ENCODE measurements around the gene SLC5A11. TPM values are rescaled to one million over a fixed set of nuclear protein-coding genes. Genes with fewer than 3 reads are reported as not detected.

Gene SLC5A11
- total RNA-seq, 4 donors from 2014 or later: 6.8 TPM; not detected in 3

DNA sequence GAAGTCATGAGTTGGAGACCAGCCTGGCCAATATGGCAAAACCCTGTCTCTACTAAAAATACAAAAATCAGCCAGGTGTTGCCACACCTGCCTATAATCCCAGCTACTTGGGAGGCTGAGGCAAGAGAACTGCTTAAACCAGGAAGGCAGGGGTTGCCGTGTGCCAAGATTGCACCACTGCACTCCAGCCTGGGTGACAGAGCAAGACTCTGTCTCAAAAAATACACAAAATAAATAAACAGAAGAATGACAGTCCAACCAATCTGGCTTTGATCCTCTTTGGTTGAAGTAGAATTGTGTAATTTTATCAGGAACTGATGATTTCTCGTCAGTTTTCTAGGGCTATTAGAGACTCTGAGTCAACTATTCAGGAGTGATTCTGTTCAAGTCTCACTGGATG, 79.4 kb downstream of the SLC5A11 start:
- Histone ChIP-seq H3K4me3 (no peak overlapping the region), H3K27ac (no peak overlapping the region), H3K27me3 (no peaks in the 10 kb centered on the region), H3K9me3 (no peaks in the 10 kb centered on the region), H3K4me1 (no peaks in the 10 kb centered on the region), H3K36me3 (peaks cover 0 to 38% (median 5%) of the 10 kb centered on the region in 4 donors)
- 82 to 83% methylated on average over 2 of the region's 2 CpGs for WGBS, 2 donors (ENCODE audit: low coverage in 1 of 2)
- DNase-seq: no peak
- in situ Hi-C loops (cut with MboI; ENCODE audit: low pct_ligation_motif_present in 1 of 4, low pct_unique_long_range_greater_than_20kb in 1 of 4, low sequenced_read_pairs in 3 of 4) (no loop called here), intact Hi-C loops (cut with DNase I; ENCODE audit: low total_unique reads) (no loop called here)
- TF ChIP-seq POLR2A (IDR thresholded peaks at IDR 0.05) (no peak), EP300 (IDR thresholded peaks at IDR 0.05; ENCODE audit: low read depth) (no peak), POLR2AphosphoS5 (IDR thresholded peaks at IDR 0.05) (no peak)
- TF ChIP-seq, protein P1, sequence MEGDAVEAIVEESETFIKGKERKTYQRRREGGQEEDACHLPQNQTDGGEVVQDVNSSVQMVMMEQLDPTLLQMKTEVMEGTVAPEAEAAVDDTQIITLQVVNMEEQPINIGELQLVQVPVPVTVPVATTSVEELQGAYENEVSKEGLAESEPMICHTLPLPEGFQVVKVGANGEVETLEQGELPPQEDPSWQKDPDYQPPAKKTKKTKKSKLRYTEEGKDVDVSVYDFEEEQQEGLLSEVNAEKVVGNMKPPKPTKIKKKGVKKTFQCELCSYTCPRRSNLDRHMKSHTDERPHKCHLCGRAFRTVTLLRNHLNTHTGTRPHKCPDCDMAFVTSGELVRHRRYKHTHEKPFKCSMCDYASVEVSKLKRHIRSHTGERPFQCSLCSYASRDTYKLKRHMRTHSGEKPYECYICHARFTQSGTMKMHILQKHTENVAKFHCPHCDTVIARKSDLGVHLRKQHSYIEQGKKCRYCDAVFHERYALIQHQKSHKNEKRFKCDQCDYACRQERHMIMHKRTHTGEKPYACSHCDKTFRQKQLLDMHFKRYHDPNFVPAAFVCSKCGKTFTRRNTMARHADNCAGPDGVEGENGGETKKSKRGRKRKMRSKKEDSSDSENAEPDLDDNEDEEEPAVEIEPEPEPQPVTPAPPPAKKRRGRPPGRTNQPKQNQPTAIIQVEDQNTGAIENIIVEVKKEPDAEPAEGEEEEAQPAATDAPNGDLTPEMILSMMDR (IDR thresholded peaks at IDR 0.05): no peak

DNA sequence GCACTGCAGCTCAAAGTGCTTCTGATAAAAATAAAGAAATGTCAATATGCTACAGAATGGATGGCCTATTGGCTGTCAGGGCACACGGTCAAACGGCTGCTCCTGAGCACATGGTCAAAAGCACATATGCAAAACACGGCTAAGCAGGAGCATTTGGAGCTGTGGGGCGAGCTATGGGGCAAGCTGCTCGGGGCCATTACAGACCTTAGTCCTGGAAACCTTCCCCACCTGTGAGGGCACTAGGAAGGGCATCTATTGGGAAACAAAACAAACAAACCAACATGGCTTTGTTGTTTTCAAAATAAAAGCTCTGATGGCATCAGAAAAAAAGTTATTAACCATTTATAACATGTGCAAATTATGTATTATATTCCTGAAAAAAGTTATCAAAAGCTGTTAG, 83.6 kb downstream of the SLC5A11 start:
- Histone ChIP-seq H3K4me3 (no peak overlapping the region), H3K36me3 (peaks cover 0 to 49% (median 24%) of the 10 kb centered on the region in 4 donors), H3K4me1 (no peaks in the 10 kb centered on the region), H3K9me3 (no peaks in the 10 kb centered on the region), H3K27ac (no peak overlapping the region), H3K27me3 (no peaks in the 10 kb centered on the region)
- intact Hi-C loops (cut with DNase I; ENCODE audit: low total_unique reads): no loop called here
- in situ Hi-C loops (cut with MboI; ENCODE audit: low pct_ligation_motif_present in 1 of 4, low pct_unique_long_range_greater_than_20kb in 1 of 4, low sequenced_read_pairs in 3 of 4): no loop called here
- no peak for TF ChIP-seq POLR2A (IDR thresholded peaks at IDR 0.05)
- no peak for TF ChIP-seq POLR2AphosphoS5 (IDR thresholded peaks at IDR 0.05)
- TF ChIP-seq, protein P1 (IDR thresholded peaks at IDR 0.05): no peak
- WGBS, 2 donors (ENCODE audit: low coverage in 1 of 2): 78 to 91% methylated on average over 5 of the region's 5 CpGs
- no peak for DNase-seq

DNA sequence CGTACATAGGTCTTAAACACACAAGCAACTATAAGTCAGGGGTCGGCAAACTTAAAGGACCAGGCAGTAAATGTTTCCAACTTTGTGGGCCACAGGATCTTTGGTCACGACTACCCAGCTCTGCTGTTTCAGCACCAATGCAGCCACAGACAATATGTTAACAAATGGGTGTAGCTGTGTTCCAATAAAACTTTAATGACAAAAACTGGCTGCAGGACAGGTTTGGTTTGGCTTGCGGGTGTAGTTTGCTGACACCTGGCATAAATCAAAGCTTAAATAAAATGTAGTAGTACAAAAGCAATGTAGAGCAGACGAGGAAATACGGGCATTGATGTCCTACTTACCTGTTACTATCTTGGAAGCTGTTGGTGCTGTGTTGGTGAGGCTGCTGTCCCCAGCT, 84.7 kb downstream of the SLC5A11 start:
- Histone ChIP-seq H3K4me1 (no peaks in the 10 kb centered on the region), H3K27me3 (no peaks in the 10 kb centered on the region), H3K4me3 (no peak overlapping the region), H3K36me3 (peaks cover 0 to 57% (median 28%) of the 10 kb centered on the region in 4 donors), H3K27ac (no peak overlapping the region), H3K9me3 (no peaks in the 10 kb centered on the region)
- no peak for DNase-seq
- TF ChIP-seq EP300 (IDR thresholded peaks at IDR 0.05; ENCODE audit: low read depth) (no peak), POLR2AphosphoS5 (IDR thresholded peaks at IDR 0.05) (no peak), POLR2A (IDR thresholded peaks at IDR 0.05) (no peak)
- TF ChIP-seq, protein P1 (IDR thresholded peaks at IDR 0.05): no peak
- intact Hi-C loops (cut with DNase I; ENCODE audit: low total_unique reads): no loop called here
- in situ Hi-C loops (cut with MboI; ENCODE audit: low pct_ligation_motif_present in 1 of 4, low pct_unique_long_range_greater_than_20kb in 1 of 4, low sequenced_read_pairs in 3 of 4): no loop called here
- WGBS, 2 donors (ENCODE audit: low coverage in 1 of 2): 68 to 84% methylated on average over 2 to 6 of the region's 6 CpGs

DNA sequence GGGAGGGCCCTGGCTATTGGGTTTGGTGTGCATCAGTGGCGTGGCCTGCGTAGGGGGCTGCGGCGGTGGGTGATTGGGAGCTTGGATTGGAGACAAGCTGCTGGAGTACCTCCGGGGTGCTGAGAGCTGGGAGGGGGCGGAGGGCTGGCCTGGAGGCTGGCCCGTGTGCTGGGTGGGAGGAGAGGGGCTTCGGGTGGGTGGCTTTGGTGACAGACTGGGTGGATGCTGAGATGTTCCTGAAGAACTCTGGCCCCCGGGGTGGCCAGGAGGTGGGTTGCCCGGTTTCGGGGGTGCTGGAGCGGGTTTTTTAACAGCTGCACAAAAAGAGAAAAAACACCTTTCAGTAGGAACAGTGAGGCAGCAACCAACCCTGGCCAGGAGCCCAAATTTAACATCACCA, 85.3 kb downstream of the SLC5A11 start:
- Histone ChIP-seq H3K4me1 (no peaks in the 10 kb centered on the region), H3K27ac (no peak overlapping the region), H3K36me3 (peaks cover 0 to 61% (median 28%) of the 10 kb centered on the region in 4 donors), H3K9me3 (no peaks in the 10 kb centered on the region), H3K4me3 (no peak overlapping the region), H3K27me3 (no peaks in the 10 kb centered on the region)
- no peak for DNase-seq
- no peak for TF ChIP-seq POLR2AphosphoS5 (IDR thresholded peaks at IDR 0.05)
- TF ChIP-seq, protein P1 (IDR thresholded peaks at IDR 0.05): no peak
- no peak for TF ChIP-seq POLR2A (IDR thresholded peaks at IDR 0.05)
- no peak for TF ChIP-seq EP300 (IDR thresholded peaks at IDR 0.05; ENCODE audit: low read depth)
- in situ Hi-C loops (cut with MboI; ENCODE audit: low pct_ligation_motif_present in 1 of 4, low pct_unique_long_range_greater_than_20kb in 1 of 4, low sequenced_read_pairs in 3 of 4) (no loop called here), intact Hi-C loops (cut with DNase I; ENCODE audit: low total_unique reads) (no loop called here)
- 95 to 100% methylated on average over 2 to 12 of the region's 12 CpGs for WGBS, 2 donors (ENCODE audit: low coverage in 1 of 2)
